Measurements from ENCODE around the gene PLEKHF1. TPM values are rescaled to one million over a fixed set of nuclear protein-coding genes. Genes with fewer than 3 reads are reported as not detected.

Gene PLEKHF1
- total and polyA plus RNA-seq, 7 donors, result 1.2 to 34.6 (median 19.4) TPM

GRCh38 chr19:29663861-29664752 lies 1.2 kb upstream of the PLEKHF1 start:
- no peaks in the 10 kb centered on the region for H3K9me3 ChIP-seq
- H3K4me1 ChIP-seq, result peaks cover 0 to 79% (median 74%) of the 10 kb centered on the region in 4 donors
- H3K27ac ChIP-seq, result peak overlapping the region; percentile 84 to 93 (median 92)
- no peaks in the 10 kb centered on the region for H3K27me3 ChIP-seq
- WGBS, 2 donors, result 90 to 91% methylated on average over 19 of the region's 19 CpGs
- TF ChIP-seq CTCF (IDR thresholded peaks at IDR 0.05) (no peak), POLR2AphosphoS5 (IDR thresholded peaks at IDR 0.05) (no peak), POLR2A (IDR thresholded peaks at IDR 0.05) (no peak), EP300 (IDR thresholded peaks at IDR 0.05) (no peak)
- intact Hi-C loops (cut with DNase I), result loop anchor here (2.0 kb wide), 1 partner anchor 147 kb away; the partner anchor contains the start of gene CCNE1
- no peaks in the 10 kb centered on the region for H3K36me3 ChIP-seq
- no peak overlapping the region for H3K4me3 ChIP-seq
- DNase-seq, result peak; percentile 64

GRCh38 chr19:29664753-29665214 lies 477 bp upstream of the PLEKHF1 start:
- TF ChIP-seq POLR2AphosphoS5 (IDR thresholded peaks at IDR 0.05) (no peak), CTCF (IDR thresholded peaks at IDR 0.05) (no peak), POLR2A (IDR thresholded peaks at IDR 0.05) (no peak), EP300 (IDR thresholded peaks at IDR 0.05) (no peak)
- H3K27ac ChIP-seq, result peak overlapping the region; percentile 84 to 93 (median 92)
- peaks cover 0 to 82% (median 76%) of the 10 kb centered on the region in 4 donors for H3K4me1 ChIP-seq
- no peaks in the 10 kb centered on the region for H3K27me3 ChIP-seq
- H3K36me3 ChIP-seq, result no peaks in the 10 kb centered on the region
- H3K9me3 ChIP-seq, result no peaks in the 10 kb centered on the region
- H3K4me3 ChIP-seq, result peak overlapping the region; percentile 36 to 93 (median 81)
- intact Hi-C loops (cut with DNase I), result loop anchor here (2.0 to 5.0 kb wide), 2 partner anchors 146 to 278 kb away; partner anchors contain the start of genes CCNE1 and URI1
- WGBS, 2 donors, result 23 to 27% methylated on average over 22 of the region's 22 CpGs
- no peak for DNase-seq

GRCh38 chr19:29665826-29666577 lies 741 bp downstream of the PLEKHF1 start:
- DNase-seq, result peak; percentile 88
- Histone ChIP-seq H3K36me3 (peaks cover 0 to 3% (median 0%) of the 10 kb centered on the region in 4 donors), H3K27me3 (no peaks in the 10 kb centered on the region), H3K4me3 (peak overlapping the region; percentile 76 to 93 (median 85)), H3K4me1 (peaks cover 0 to 83% (median 77%) of the 10 kb centered on the region in 4 donors), H3K27ac (peak overlapping the region; percentile 84 to 93 (median 92)), H3K9me3 (no peaks in the 10 kb centered on the region)
- peak; percentile 27 to 44 for TF ChIP-seq POLR2A (IDR thresholded peaks at IDR 0.05)
- TF ChIP-seq POLR2AphosphoS5 (IDR thresholded peaks at IDR 0.05), result peak; percentile 59 to 90 (median 74)
- no peak for TF ChIP-seq EP300 (IDR thresholded peaks at IDR 0.05)
- no peak for TF ChIP-seq CTCF (IDR thresholded peaks at IDR 0.05)
- intact Hi-C loops (cut with DNase I), result loop anchor here (1.0 to 5.0 kb wide), 5 partner anchors 29 to 276 kb away; partner anchors contain the start of genes C19orf12, CCNE1, POP4 and URI1
- 4 to 11% methylated on average over 30 of the region's 30 CpGs for WGBS, 2 donors

GRCh38 chr19:29666578-29667386 lies 1.5 kb downstream of the PLEKHF1 start:
- peaks cover 0 to 3% (median 0%) of the 10 kb centered on the region in 4 donors for H3K36me3 ChIP-seq
- no peaks in the 10 kb centered on the region for H3K9me3 ChIP-seq
- DNase-seq, result peak; percentile 93
- TF ChIP-seq POLR2A (IDR thresholded peaks at IDR 0.05) (no peak), POLR2AphosphoS5 (IDR thresholded peaks at IDR 0.05) (peak in 2 of 4 donors; percentile 33 to 64)
- intact Hi-C loops (cut with DNase I), result loop anchor here (1.0 to 5.0 kb wide), 4 partner anchors 28 to 276 kb away; partner anchors contain the start of genes C19orf12, POP4 and URI1
- peaks cover 0 to 83% (median 78%) of the 10 kb centered on the region in 4 donors for H3K4me1 ChIP-seq
- 31 to 38% methylated on average over 20 of the region's 20 CpGs for WGBS, 2 donors
- peak overlapping the region; percentile 84 to 93 (median 92) for H3K27ac ChIP-seq
- no peaks in the 10 kb centered on the region for H3K27me3 ChIP-seq
- H3K4me3 ChIP-seq, result peak overlapping the region; percentile 76 to 93 (median 85)
